GM19193 (cell line): Measurements from ENCODE around the gene PTCRA.

Source experiments
- POLR2A ChIP-seq: IDR thresholded peaks from 4 replicates; pipeline ENCODE4 v1.6.1; 2011; ENCODE audit not compliant: insufficient read depth, insufficient read length; ENCODE audit errors: extremely low read depth

The PTCRA gene

GRCh38 chr6:42901538-42901957 is 14.3 kb upstream of the PTCRA start:
- TF ChIP-seq POLR2A: no peak

GRCh38 chr6:42904467-42904866 is 11.4 kb upstream of the PTCRA start:
- no peak for TF ChIP-seq POLR2A

GRCh38 chr6:42907336-42907735 is 8.5 kb upstream of the PTCRA start:
- no peak for TF ChIP-seq POLR2A

- no peak for TF ChIP-seq POLR2A
Measured at GRCh38 chr6:42909835-42910234, 6.0 kb upstream of the PTCRA start.

GRCh38 chr6:42911171-42912021 is 4.5 kb upstream of the PTCRA start:
- TF ChIP-seq POLR2A: no peak

GRCh38 chr6:42914546-42914945 is 1.3 kb upstream of the PTCRA start:
- no peak for TF ChIP-seq POLR2A

- TF ChIP-seq POLR2A: no peak
Measured at GRCh38 chr6:42916288-42916687, 435 bp downstream of the PTCRA start.

- TF ChIP-seq POLR2A: no peak
Measured at GRCh38 chr6:42921801-42922200, 5.9 kb downstream of the PTCRA start.

GRCh38 chr6:42923666-42924065 is 7.8 kb downstream of the PTCRA start:
- no peak for TF ChIP-seq POLR2A

GRCh38 chr6:42925248-42925857 is 9.5 kb downstream of the PTCRA start:
- no peak for TF ChIP-seq POLR2A

- TF ChIP-seq POLR2A: peak; percentile 82
Measured at GRCh38 chr6:42928986-42929820, 13.3 kb downstream of the PTCRA start, which contains the start of gene CNPY3. TSS of gene CNPY3 (plus strand) at chr6:42929480. CDS start at chr6:42929571, 91 bp downstream.

- TF ChIP-seq POLR2A: no peak
Measured at GRCh38 chr6:42929821-42930360, 14.0 kb downstream of the PTCRA start.

GRCh38 chr6:42932412-42932811 is 16.6 kb downstream of the PTCRA start:
- no peak for TF ChIP-seq POLR2A

GRCh38 chr6:42933205-42933604 is 17.4 kb downstream of the PTCRA start:
- no peak for TF ChIP-seq POLR2A

- TF ChIP-seq POLR2A: no peak
Measured at GRCh38 chr6:42935322-42935721, 19.5 kb downstream of the PTCRA start.
